Measurements from ENCODE around the gene TEF. TPM values are rescaled to one million over a fixed set of nuclear protein-coding genes. Genes with fewer than 3 reads are reported as not detected.
A peak's percentile ranks its signal among the peaks of the same experiment; 100 is the strongest.

The TEF gene
- total RNA-seq, 1 experiment from 2014 or later: 19.4 TPM

DNA sequence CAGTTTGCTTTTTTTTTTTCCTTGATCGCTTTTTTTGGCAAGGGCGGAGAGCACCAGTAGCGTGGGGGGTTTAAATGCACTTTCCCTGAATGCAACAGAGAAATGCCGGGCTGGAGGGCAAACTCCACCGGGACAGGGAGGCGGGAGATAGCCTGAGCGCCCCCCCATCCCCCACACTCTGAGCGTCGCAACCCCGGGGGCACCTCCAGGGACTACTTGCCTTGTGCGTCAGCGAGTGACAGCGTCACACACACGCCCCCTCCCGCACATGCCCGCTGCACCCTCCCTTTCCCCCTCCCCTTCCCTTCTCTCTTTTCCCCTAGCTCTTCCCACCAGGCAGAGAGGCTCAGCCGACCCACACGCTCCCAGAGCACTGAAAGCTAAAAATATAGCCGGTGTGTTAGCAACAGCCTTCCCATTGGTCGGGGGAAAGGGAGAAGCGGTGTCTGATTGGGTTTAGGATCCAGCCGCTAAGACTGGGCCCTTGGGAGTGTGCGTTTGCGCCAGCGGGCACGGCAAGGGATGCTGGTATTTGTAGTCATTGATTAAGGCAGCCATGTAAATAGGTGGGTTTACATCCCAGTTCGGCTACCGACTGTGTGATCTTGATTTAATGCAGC, 66.6 kb downstream of the TEF start:
- H3K4me1 ChIP-seq (replicated peaks; ENCODE audit: insufficient read depth): peaks cover 12% of the 10 kb centered on the region
- BruUV-seq (replicated peaks): no TSS peak
- ChIA-PET POLR2A (ENCODE audit: unreplicated experiment) (interaction anchor here (0.6 to 1.1 kb wide), 15 partner anchors 10 to 1166 kb away, joined by 3 to 21 read pairs (median 6); partner anchors contain the start of genes ACO2, PHF5A, POLDIP3 and RANGAP1), CTCF (interaction anchor here (0.6 to 1.0 kb wide), 2 partner anchors 69 to 838 kb away, joined by 3 to 4 read pairs; no protein-coding TSS in a partner anchor)
- H4K20me1 ChIP-seq (ENCODE audit: insufficient read depth): peaks cover 7% of the 10 kb centered on the region
- DNase-seq: peak; percentile 93 to 99
- no peaks in the 10 kb centered on the region for H3K9me2 ChIP-seq (ENCODE audit: insufficient read depth)
- no peak for TF ChIP-seq EZH2 (IDR thresholded peaks at IDR 0.05; ENCODE audit: low read depth)
- TF ChIP-seq, protein P1, sequence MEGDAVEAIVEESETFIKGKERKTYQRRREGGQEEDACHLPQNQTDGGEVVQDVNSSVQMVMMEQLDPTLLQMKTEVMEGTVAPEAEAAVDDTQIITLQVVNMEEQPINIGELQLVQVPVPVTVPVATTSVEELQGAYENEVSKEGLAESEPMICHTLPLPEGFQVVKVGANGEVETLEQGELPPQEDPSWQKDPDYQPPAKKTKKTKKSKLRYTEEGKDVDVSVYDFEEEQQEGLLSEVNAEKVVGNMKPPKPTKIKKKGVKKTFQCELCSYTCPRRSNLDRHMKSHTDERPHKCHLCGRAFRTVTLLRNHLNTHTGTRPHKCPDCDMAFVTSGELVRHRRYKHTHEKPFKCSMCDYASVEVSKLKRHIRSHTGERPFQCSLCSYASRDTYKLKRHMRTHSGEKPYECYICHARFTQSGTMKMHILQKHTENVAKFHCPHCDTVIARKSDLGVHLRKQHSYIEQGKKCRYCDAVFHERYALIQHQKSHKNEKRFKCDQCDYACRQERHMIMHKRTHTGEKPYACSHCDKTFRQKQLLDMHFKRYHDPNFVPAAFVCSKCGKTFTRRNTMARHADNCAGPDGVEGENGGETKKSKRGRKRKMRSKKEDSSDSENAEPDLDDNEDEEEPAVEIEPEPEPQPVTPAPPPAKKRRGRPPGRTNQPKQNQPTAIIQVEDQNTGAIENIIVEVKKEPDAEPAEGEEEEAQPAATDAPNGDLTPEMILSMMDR (conservative IDR thresholded peaks at IDR 0.05): no peak
- H2AFZ ChIP-seq: peak overlapping the region; percentile 91
- peaks cover 44% of the 10 kb centered on the region for H3F3A ChIP-seq (ENCODE audit: insufficient read depth, low read depth)
- no peaks in the 10 kb centered on the region for H3K9me3 ChIP-seq (ENCODE audit: insufficient read depth, low read depth)
- no peaks in the 10 kb centered on the region for H3K27me3 ChIP-seq (ENCODE audit: insufficient read depth, low read depth)
- peak overlapping the region; percentile 83 for H3K27ac ChIP-seq
- H3K4me2 ChIP-seq: peak overlapping the region; percentile 95
- H3K36me3 ChIP-seq (ENCODE audit: low read depth): no peaks in the 10 kb centered on the region
- peaks cover 37% of the 10 kb centered on the region for H3K79me2 ChIP-seq (ENCODE audit: low read depth)
- H3K4me3 ChIP-seq: peak overlapping the region; percentile 92
- intact Hi-C loops (cut with micrococcal nuclease; ENCODE audit: unreplicated experiment): loop anchor here (1.0 to 2.0 kb wide), 3 partner anchors 21 to 69 kb away; partner anchors contain the start of genes ACO2 and TEF

Other genes starting within 250 kb of the TEF start
- gene L3MBTL2, start 176.6 kb upstream of the TEF start, total RNA-seq (2021): 21.2 and 22.3 TPM in 2 replicates
- 0.63 and 0.74 TPM in 2 replicates for gene CHADL, start 141.0 kb upstream of the TEF start, total RNA-seq (2021)
- gene RANGAP1, start 95.8 kb upstream of the TEF start, total RNA-seq (2021): 142 and 160 TPM in 2 replicates
- gene ZC3H7B, start 80.4 kb upstream of the TEF start, total RNA-seq (2021): 54.5 and 62.7 TPM in 2 replicates
- 50.0 and 57.4 TPM in 2 replicates for gene TOB2, start 64.9 kb downstream of the TEF start, total RNA-seq (2021)
- gene PHF5A, start 86.8 kb downstream of the TEF start, total RNA-seq (2021): 49.1 and 62.9 TPM in 2 replicates
- 76.7 and 80.0 TPM in 2 replicates for gene ACO2, start 87.2 kb downstream of the TEF start, total RNA-seq (2021)
- gene POLR3H, start 162.5 kb downstream of the TEF start, total RNA-seq (2021): 47.6 and 49.7 TPM in 2 replicates
- 0.13 TPM in 1 of 2 replicates, not detected in the other for gene CSDC2, start 179.1 kb downstream of the TEF start, total RNA-seq (2021)
- 49.3 and 53.1 TPM in 2 replicates for gene PMM1, start 207.9 kb downstream of the TEF start, total RNA-seq (2021)
- 38.8 and 52.7 TPM in 2 replicates for gene DESI1, start 239.1 kb downstream of the TEF start, total RNA-seq (2021)
- 386 and 486 TPM in 2 replicates for gene XRCC6, start 239.4 kb downstream of the TEF start, total RNA-seq (2021)